ENCODE results near the gene RAD18. TPM values are rescaled to one million over a fixed set of nuclear protein-coding genes. Genes with fewer than 3 reads are reported as not detected.

Gene RAD18
- total and polyA plus RNA-seq, 9 of the 15 experiments (the other 6 are each of a cell fraction or from before 2014, with no cell fraction given): 19.2 to 49.4 (median 34.4) TPM

GRCh38 chr3:8893001-8893400, 70.3 kb downstream of the RAD18 start (continued):
- TF ChIP-seq REST (IDR thresholded peaks at IDR 0.05; ENCODE audit: borderline replicate concordance) (no peak), REST (CRISPR knock-in tag; IDR thresholded peaks at IDR 0.05; ENCODE audit: low read depth) (no peak), EP400 (IDR thresholded peaks at IDR 0.05) (no peak), NKRF (IDR thresholded peaks at IDR 0.05; ENCODE audit: borderline replicate concordance) (no peak), POLR3G (IDR thresholded peaks at IDR 0.05; ENCODE audit: extremely low read depth, insufficient read length, insufficient replicate concordance) (no peak)
- TF ChIP-seq, protein P1, sequence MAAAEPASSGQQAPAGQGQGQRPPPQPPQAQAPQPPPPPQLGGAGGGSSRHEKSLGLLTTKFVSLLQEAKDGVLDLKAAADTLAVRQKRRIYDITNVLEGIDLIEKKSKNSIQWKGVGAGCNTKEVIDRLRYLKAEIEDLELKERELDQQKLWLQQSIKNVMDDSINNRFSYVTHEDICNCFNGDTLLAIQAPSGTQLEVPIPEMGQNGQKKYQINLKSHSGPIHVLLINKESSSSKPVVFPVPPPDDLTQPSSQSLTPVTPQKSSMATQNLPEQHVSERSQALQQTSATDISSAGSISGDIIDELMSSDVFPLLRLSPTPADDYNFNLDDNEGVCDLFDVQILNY (CRISPR knock-in tag; IDR thresholded peaks at IDR 0.05): no peak
